Measurements from ENCODE around the gene CMTM4.
"Not testable (repeated sequence)": the region's sequence is repeated elsewhere in the genome, so short reads cannot be mapped to it uniquely, and the experiment has no call there.

The CMTM4 gene

DNA sequence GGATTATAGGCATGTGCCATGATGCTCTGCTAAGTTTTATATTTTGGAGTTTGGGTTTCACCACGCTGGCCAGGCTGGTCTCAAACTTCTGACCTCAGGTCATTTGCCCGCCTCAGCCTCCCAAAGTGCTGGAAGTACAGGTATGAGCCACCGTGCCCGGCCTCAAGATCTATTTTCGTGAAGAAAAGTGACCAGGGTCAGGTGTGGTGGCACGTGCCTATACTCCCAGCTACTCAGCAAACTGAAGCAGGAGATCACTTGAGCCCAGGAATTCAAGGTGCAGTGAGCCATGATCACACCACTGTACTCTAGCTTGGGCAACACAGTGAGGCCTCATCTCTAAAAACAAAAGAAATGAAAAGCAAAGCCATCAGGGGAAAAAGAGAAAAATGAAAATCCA, 18.7 kb downstream of the CMTM4 start:
- FAIRE-seq (no peak), DNase-seq (ENCODE audit: insufficient read length, low spot score) (no peak)
- TF ChIP-seq POLR2AphosphoS5 (IDR thresholded peaks at IDR 0.05; ENCODE audit: low read depth, low read length) (no peak), SPI1 (IDR thresholded peaks at IDR 0.05; ENCODE audit: low read depth, low read length) (no peak), TAF1 (IDR thresholded peaks at IDR 0.05; ENCODE audit: low read depth, low read length) (no peak), POU2F2 (IDR thresholded peaks at IDR 0.05; ENCODE audit: low read depth, low read length) (no peak), POLR2A (IDR thresholded peaks at IDR 0.05; ENCODE audit: low read depth, low read length) (no peak), PAX5 (IDR thresholded peaks at IDR 0.05; ENCODE audit: insufficient read depth, low read length, severe bottlenecking) (no peak)

- FAIRE-seq (no peak), DNase-seq (ENCODE audit: insufficient read length, low spot score) (no peak)
- TF ChIP-seq POLR2A (IDR thresholded peaks at IDR 0.05; ENCODE audit: low read depth, low read length) (no peak), PAX5 (IDR thresholded peaks at IDR 0.05; ENCODE audit: insufficient read depth, low read length, severe bottlenecking) (no peak), SPI1 (IDR thresholded peaks at IDR 0.05; ENCODE audit: low read depth, low read length) (no peak), POU2F2 (IDR thresholded peaks at IDR 0.05; ENCODE audit: low read depth, low read length) (no peak), TAF1 (IDR thresholded peaks at IDR 0.05; ENCODE audit: low read depth, low read length) (no peak), POLR2AphosphoS5 (IDR thresholded peaks at IDR 0.05; ENCODE audit: low read depth, low read length) (no peak)
These were observed 19.4 kb downstream of the CMTM4 start for GRCh38 chr16:66677179-66677578.

GRCh38 chr16:66676599-66676998, 19.9 kb downstream of the CMTM4 start:
- no peak for FAIRE-seq
- TF ChIP-seq POLR2AphosphoS5 (IDR thresholded peaks at IDR 0.05; ENCODE audit: low read depth, low read length), result no peak
- TF ChIP-seq TAF1 (IDR thresholded peaks at IDR 0.05; ENCODE audit: low read depth, low read length), result no peak
- TF ChIP-seq PAX5 (IDR thresholded peaks at IDR 0.05; ENCODE audit: insufficient read depth, low read length, severe bottlenecking), result no peak
- no peak for TF ChIP-seq POU2F2 (IDR thresholded peaks at IDR 0.05; ENCODE audit: low read depth, low read length)
- no peak for TF ChIP-seq POLR2A (IDR thresholded peaks at IDR 0.05; ENCODE audit: low read depth, low read length)
- TF ChIP-seq SPI1 (IDR thresholded peaks at IDR 0.05; ENCODE audit: low read depth, low read length), result no peak
- no peak for DNase-seq (ENCODE audit: insufficient read length, low spot score)

DNA sequence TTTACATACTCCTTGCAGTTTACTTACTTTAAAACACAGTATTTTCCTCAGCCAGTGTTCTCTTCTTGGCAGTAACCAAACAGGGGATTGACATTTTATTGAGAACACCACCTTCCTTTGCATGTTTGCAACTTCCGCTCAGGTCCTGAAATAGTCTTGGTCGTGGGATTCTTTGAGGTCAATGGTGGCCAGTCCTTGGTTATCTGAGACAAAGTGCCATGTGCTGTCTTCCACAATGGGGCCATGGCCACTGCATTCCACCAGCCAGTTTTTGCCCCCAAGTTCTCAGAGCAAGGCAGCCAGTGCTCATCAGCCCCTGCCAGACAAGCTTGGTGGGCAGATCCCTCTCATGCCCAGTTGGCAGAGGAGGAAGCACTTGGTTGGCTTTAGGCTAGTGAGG, 22.9 kb downstream of the CMTM4 start:
- FAIRE-seq, result no peak

GRCh38 chr16:66670691-66671388, 25.7 kb downstream of the CMTM4 start:
- no peak for FAIRE-seq
- TF ChIP-seq SPI1 (IDR thresholded peaks at IDR 0.05; ENCODE audit: low read depth, low read length) (no peak), POLR2AphosphoS5 (IDR thresholded peaks at IDR 0.05; ENCODE audit: low read depth, low read length) (no peak), PAX5 (IDR thresholded peaks at IDR 0.05; ENCODE audit: insufficient read depth, low read length, severe bottlenecking) (no peak), TAF1 (IDR thresholded peaks at IDR 0.05; ENCODE audit: low read depth, low read length) (no peak), POU2F2 (IDR thresholded peaks at IDR 0.05; ENCODE audit: low read depth, low read length) (no peak), POLR2A (IDR thresholded peaks at IDR 0.05; ENCODE audit: low read depth, low read length) (no peak)
- DNase-seq (ENCODE audit: insufficient read length, low spot score), result no peak

More for the DNA sequence above, 22.9 kb downstream of the CMTM4 start:
- TF ChIP-seq SPI1 (IDR thresholded peaks at IDR 0.05; ENCODE audit: low read depth, low read length) (no peak), PAX5 (IDR thresholded peaks at IDR 0.05; ENCODE audit: insufficient read depth, low read length, severe bottlenecking) (no peak), TAF1 (IDR thresholded peaks at IDR 0.05; ENCODE audit: low read depth, low read length) (no peak), POLR2A (IDR thresholded peaks at IDR 0.05; ENCODE audit: low read depth, low read length) (no peak), POU2F2 (IDR thresholded peaks at IDR 0.05; ENCODE audit: low read depth, low read length) (no peak), POLR2AphosphoS5 (IDR thresholded peaks at IDR 0.05; ENCODE audit: low read depth, low read length) (no peak)
- no peak for DNase-seq (ENCODE audit: insufficient read length, low spot score)

DNA sequence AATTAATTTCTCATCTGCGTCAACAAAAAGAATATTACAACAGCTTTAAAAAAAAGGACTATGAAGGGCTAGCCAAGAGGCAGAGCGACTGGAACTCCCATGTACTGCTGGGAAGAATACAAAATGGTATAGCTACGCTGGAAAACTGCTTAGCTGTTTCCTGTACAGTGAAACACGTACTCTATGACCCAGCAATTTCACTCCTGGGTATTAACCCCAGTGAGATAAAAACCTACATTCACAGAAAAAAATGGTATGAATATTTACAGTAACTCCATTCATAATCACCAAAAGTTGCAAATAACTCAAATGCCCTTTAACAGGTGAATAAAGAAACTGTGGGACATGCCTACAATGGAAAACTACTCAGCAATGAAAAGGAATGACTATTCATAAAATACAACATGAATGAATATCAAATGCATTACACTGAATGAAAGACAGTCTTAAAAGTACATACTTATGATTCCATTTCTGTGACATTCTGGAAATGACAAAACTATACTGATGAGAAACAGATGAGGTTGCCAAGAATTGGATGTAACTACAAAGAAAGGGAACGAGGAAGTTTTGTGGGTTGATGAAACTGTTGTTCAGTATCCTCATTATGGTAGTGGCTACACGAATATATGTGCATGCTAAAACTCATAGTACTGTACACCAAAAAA, 27.6 kb downstream of the CMTM4 start:
- no peak for TF ChIP-seq POU2F2 (IDR thresholded peaks at IDR 0.05; ENCODE audit: low read depth, low read length)
- TF ChIP-seq POLR2AphosphoS5 (IDR thresholded peaks at IDR 0.05; ENCODE audit: low read depth, low read length), result no peak
- TF ChIP-seq TAF1 (IDR thresholded peaks at IDR 0.05; ENCODE audit: low read depth, low read length), result no peak
- no peak for TF ChIP-seq POLR2A (IDR thresholded peaks at IDR 0.05; ENCODE audit: low read depth, low read length)
- no peak for TF ChIP-seq SPI1 (IDR thresholded peaks at IDR 0.05; ENCODE audit: low read depth, low read length)
- TF ChIP-seq PAX5 (IDR thresholded peaks at IDR 0.05; ENCODE audit: insufficient read depth, low read length, severe bottlenecking), result no peak
- FAIRE-seq (no peak), DNase-seq (ENCODE audit: insufficient read length, low spot score) (no peak)

DNA sequence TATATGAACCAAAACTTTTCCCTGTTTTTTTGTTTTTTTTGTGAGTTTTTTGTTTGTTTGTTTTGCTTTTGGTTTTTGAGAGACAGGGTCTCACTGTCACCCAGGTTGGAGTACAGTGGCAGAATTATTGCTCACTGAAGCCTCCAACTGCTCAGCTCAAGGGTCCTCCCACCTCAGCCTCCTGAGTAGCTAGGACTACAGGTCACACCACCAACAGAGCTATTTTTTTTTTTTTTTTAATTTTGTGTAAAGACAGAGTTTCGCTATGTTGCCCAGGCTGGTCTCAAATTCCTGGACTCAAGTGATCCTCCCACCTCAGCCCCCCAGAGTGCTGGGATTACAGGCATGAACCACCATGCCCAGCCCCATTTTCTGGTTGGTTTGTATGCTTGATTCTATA, 28.6 kb downstream of the CMTM4 start:
- TF ChIP-seq POU2F2 (IDR thresholded peaks at IDR 0.05; ENCODE audit: low read depth, low read length) (no peak), SPI1 (IDR thresholded peaks at IDR 0.05; ENCODE audit: low read depth, low read length) (no peak), POLR2AphosphoS5 (IDR thresholded peaks at IDR 0.05; ENCODE audit: low read depth, low read length) (no peak), POLR2A (IDR thresholded peaks at IDR 0.05; ENCODE audit: low read depth, low read length) (no peak), TAF1 (IDR thresholded peaks at IDR 0.05; ENCODE audit: low read depth, low read length) (no peak), PAX5 (IDR thresholded peaks at IDR 0.05; ENCODE audit: insufficient read depth, low read length, severe bottlenecking) (no peak)
- DNase-seq (ENCODE audit: insufficient read length, low spot score) (no peak), FAIRE-seq (no peak)

GRCh38 chr16:66662445-66663194, 33.9 kb downstream of the CMTM4 start:
- DNase-seq (ENCODE audit: insufficient read length, low spot score), result no peak
- no peak for TF ChIP-seq POU2F2 (IDR thresholded peaks at IDR 0.05; ENCODE audit: low read depth, low read length)
- no peak for TF ChIP-seq PAX5 (IDR thresholded peaks at IDR 0.05; ENCODE audit: insufficient read depth, low read length, severe bottlenecking)
- TF ChIP-seq POLR2A (IDR thresholded peaks at IDR 0.05; ENCODE audit: low read depth, low read length), result no peak
- no peak for TF ChIP-seq POLR2AphosphoS5 (IDR thresholded peaks at IDR 0.05; ENCODE audit: low read depth, low read length)
- TF ChIP-seq TAF1 (IDR thresholded peaks at IDR 0.05; ENCODE audit: low read depth, low read length), result no peak
- no peak for TF ChIP-seq SPI1 (IDR thresholded peaks at IDR 0.05; ENCODE audit: low read depth, low read length)
- no peak for FAIRE-seq

- not testable (repeated sequence) for FAIRE-seq; DNase-seq (ENCODE audit: insufficient read length, low spot score)
These were observed 34.7 kb downstream of the CMTM4 start for GRCh38 chr16:66661671-66662346.
